ENCODE measurements around the gene GTF2B.
A peak's percentile ranks its signal among the peaks of the same experiment; 100 is the strongest.
"Not testable (repeated sequence)": the region's sequence is repeated elsewhere in the genome, so short reads cannot be mapped to it uniquely, and the experiment has no call there.

Gene GTF2B

GRCh38 chr1:88891318-88891950, at the start of gene GTF2B:
Gene GTF2B, minus strand, starts transcription at chr1:88891567. Its CDS starts 68 bp downstream, at chr1:88891499.
- peak; percentile 86 for DNase-seq

- DNase-seq, result not testable (repeated sequence)
Measured at GRCh38 chr1:88938528-88938927, 47.2 kb upstream of the GTF2B start.

- no peak for DNase-seq
Measured at GRCh38 chr1:88936760-88937342, 45.5 kb upstream of the GTF2B start.

GRCh38 chr1:88936223-88936523, 44.8 kb upstream of the GTF2B start:
- no peak for DNase-seq

GRCh38 chr1:88935522-88936222, 44.3 kb upstream of the GTF2B start:
- DNase-seq, result peak; percentile 1

GRCh38 chr1:88930176-88930575, 38.8 kb upstream of the GTF2B start:
- DNase-seq, result not testable (repeated sequence)

GRCh38 chr1:88923224-88923623, 31.9 kb upstream of the GTF2B start:
- DNase-seq, result no peak

- no peak for DNase-seq
Measured at GRCh38 chr1:88922214-88922613, 30.8 kb upstream of the GTF2B start.

GRCh38 chr1:88920845-88921244, 29.5 kb upstream of the GTF2B start:
- DNase-seq, result no peak

- DNase-seq, result no peak
Measured at GRCh38 chr1:88917321-88918025, 26.1 kb upstream of the GTF2B start.

GRCh38 chr1:88916883-88917282, 25.5 kb upstream of the GTF2B start:
- DNase-seq, result no peak

- DNase-seq, result not testable (repeated sequence)
Measured at GRCh38 chr1:88911800-88912199, 20.4 kb upstream of the GTF2B start.

GRCh38 chr1:88911161-88911560, 19.8 kb upstream of the GTF2B start:
- no peak for DNase-seq

- no peak for DNase-seq
Measured at GRCh38 chr1:88910401-88910800, 19.0 kb upstream of the GTF2B start.

- DNase-seq, result no peak
Measured at GRCh38 chr1:88900883-88901282, 9.5 kb upstream of the GTF2B start.

- no peak for DNase-seq
Measured at GRCh38 chr1:88897070-88897730, 5.8 kb upstream of the GTF2B start.

GRCh38 chr1:88892357-88892877, 1.1 kb upstream of the GTF2B start:
- DNase-seq, result no peak

GRCh38 chr1:88891951-88892340, 579 bp upstream of the GTF2B start:
- DNase-seq, result no peak

GRCh38 chr1:88890791-88891317, 513 bp downstream of the GTF2B start:
- no peak for DNase-seq

GRCh38 chr1:88890131-88890530, 1.2 kb downstream of the GTF2B start:
- DNase-seq, result no peak

- DNase-seq, result no peak
Measured at GRCh38 chr1:88888750-88889149, 2.6 kb downstream of the GTF2B start.

- no peak for DNase-seq
Measured at GRCh38 chr1:88885933-88886332, 5.4 kb downstream of the GTF2B start.

GRCh38 chr1:88883156-88883555, 8.2 kb downstream of the GTF2B start:
- DNase-seq, result no peak

Measured in NCI-H2171 (cell line).